GM18907 (cell line): ENCODE results near the gene STK25.
"Not testable (repeated sequence)": the region's sequence is repeated elsewhere in the genome, so short reads cannot be mapped to it uniquely, and the experiment has no call there.

ENCODE experiments used
- ATAC-seq: cut with Tn5 transposase; IDR thresholded peaks from one replicate; pipeline ENCODE4 v1.9.1; 2021; ENCODE audit warnings: mild to moderate bottlenecking, moderate library complexity; ENCODE audit not compliant: unreplicated experiment

STK25 gene

DNA sequence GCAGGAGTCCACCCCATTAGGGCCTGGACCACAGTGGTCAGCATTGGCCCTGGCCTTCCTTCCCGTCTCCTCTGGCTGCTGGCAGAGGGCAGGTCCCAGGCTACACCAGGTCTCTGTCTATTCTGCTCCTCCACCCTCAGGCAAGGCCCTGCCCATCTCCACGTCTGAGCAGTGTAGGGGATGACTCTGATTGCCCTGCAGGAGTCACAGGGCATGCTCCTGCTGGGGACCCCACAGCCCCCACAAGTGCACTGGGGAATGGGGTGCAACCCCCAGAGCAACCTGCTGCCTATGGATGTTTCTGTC, 40.0 kb downstream of the STK25 start:
- no peak for ATAC-seq

DNA sequence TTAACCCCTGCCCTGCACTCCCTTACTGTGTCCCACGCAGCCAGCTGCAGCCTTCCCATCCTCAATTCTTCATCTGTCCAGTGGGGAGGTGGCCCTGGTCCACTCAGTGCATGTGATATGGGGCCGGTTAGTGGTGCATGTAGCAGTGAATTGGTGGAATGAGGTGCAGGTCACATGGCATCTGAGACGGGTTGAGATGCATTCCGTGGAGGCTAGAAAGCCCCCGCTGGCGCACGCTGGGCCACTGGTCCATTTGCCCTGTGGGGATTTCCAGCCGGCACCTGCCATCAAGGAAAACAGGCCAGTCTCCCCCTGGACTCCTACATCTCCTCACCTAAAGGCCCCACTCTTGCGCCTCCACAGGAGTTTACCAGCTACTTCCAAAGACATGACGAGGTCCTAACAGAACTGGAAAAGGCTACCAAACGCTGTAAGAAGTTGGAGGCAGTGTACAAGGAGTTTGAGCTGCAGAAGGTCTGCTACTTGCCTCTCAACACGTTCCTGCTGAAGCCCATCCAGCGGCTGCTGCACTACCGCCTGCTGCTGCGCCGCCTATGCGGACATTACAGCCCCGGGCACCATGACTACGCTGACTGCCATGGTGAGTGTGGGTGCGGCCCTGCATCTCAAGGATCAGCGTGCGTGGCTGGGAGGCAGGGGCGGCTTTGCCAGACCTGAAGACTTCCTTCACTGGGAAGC, 40.5 kb downstream of the STK25 start:
- no peak for ATAC-seq

DNA sequence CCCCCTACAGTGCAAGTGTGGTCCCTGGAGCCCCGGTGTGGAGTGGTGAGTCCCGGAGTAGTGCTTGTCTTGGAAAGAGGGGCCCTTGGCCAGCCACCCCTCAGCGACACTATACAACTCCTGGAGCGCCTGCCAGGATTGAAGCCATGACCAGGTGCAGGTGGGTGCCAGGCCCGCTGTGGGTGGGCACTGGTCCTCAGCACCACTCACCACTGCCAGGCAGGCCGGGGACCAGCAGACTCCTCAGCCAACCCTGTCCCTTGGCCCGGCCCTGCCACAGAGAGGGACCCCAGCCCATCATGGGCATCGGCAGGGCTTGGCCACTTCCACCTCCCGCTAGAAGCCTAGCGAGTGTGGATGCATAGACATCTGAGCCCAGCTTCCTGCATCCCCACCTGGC, 42.2 kb downstream of the STK25 start:
- no peak for ATAC-seq

DNA sequence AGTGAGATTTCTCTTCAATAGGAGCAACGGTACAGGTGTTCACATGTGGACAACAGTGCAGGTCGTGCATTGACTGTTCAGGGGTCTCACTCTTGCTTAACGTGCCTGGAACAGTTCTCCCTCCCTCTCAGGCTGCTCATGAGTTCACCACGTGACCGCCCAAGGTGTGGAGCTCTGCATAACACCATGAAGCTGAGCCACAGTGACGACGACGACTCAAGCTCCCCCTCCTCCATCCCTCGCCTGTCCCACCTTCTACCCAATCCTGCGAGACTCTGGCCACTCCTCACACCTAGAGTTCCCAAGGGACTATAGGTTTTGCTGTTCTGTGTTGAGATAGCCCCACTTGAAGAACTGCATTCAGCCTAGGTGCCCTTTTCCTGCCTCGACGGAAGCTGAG, 42.8 kb downstream of the STK25 start:
- ATAC-seq = no peak

DNA sequence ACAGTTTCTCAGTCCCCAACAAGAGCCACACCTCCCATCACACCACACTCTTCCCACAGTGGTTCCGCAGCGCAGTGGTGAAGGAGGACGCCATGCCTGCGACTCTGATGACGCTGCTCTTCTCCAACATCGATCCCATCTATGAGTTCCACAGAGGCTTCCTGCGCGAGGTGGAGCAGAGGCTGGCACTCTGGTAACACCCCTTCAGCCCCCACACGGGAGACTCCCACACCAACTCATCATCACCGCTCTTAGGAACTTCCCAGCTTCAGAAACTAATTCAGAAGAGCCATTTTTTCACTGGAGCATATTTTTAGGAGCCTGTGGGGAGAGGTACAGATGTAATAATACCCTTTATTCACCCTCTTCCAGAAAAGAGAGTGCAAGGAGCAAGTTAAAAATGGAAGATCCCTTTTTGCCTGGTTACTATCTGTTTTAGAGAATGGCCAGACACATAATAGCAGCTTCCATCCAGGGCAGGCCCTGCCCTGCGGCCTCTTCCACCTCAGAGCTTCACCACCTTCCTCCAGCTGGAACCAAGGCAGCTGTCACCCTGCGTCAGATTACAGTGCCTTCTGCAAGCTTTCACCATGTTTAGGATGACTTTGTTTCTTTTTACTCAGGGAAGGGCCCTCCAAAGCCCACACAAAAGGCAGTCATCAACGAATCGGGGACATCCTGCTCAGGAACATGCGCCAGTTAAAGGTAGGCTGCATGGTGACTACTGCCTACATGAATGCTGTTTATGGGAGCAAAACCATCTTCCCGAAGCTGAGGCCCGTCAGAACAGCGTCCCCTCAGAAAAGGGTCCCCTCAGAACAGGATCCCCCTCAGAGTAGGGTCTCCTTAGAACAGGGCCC, 44.9 kb downstream of the STK25 start:
- no peak for ATAC-seq

DNA sequence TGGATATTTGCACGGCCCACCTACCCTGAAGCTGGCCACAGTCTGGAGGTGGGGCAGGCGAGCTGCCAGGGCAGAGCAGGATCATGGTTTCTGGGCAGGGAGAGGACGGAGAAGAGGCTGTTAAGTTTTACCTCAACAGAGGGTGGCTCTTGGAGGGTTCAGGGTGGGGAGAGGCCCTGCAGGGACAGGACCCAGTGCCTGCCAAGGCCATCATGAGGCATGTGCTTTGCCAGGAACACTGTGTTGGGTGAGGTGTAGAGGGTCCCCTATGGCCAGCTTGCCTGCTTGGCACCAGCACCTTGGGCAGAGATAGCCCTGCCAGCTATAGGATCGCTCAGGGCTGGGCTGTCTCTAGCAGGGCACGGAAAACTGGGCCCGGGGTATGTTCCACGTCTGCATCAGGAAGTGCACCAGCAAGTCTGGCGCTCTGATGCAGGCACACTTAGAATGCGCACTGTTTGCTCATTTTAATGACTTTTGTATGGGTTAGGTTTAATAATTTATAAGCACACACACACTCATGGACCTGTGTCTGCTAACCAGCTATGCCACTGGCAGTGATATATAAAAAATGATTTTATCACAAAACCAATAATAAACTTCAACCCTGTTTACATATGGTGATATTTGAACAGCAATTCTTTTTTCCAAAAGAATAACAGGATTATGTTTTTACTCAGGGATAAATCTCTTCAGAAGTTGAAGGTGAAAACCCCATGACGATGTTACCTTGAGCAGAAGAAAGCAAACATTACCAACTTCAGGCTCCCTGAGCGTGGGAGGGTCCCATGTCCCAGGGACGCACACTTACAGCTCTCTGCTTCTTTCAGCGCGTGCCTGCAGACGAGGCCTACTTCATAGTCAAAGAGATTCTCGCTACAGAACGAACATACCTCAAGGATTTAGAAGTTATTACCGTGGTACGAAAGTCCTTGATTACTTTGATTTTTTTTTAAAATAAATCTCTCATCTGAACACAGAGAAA, 46.4 kb downstream of the STK25 start:
- no peak for ATAC-seq

DNA sequence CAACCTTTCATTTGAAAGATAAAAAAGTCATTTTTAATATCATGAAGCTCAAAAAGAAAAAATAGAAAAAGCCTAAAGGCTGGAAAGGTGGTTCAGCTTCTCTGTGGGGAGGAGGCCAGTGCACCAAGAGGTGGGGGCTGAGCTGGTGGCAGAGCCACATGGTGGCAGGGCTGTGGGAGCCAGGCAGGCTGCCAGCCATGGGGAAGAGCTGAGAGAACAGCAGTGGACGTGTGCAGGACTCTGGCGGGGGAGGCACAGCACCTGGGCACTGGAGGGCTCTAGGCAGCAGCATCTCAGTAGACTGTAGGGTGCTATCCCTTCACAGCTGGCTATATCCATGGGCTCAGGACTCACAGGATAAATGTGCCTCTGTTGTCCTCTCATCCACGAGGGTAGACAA, 47.8 kb downstream of the STK25 start:
- no peak for ATAC-seq

DNA sequence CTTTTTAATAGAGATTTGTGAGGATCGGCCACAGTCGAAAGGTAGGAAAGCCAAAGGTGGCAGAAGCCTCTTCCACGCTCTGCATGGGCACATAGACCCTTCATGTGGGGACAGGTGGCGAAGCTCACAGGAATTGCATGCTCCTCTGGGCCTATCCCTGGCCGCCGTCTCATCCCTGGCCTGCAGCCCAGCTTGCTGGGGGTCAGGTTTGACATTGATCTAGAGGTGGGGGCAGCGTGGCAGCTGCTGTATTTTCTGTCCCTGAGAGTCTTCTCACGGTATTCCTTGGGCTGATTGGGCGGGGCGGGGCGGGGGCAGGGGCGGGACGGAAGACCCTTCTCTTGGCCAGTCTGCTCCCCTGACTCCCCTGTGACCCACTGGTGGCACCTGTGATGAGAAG, 48.9 kb downstream of the STK25 start:
- ATAC-seq = no peak

DNA sequence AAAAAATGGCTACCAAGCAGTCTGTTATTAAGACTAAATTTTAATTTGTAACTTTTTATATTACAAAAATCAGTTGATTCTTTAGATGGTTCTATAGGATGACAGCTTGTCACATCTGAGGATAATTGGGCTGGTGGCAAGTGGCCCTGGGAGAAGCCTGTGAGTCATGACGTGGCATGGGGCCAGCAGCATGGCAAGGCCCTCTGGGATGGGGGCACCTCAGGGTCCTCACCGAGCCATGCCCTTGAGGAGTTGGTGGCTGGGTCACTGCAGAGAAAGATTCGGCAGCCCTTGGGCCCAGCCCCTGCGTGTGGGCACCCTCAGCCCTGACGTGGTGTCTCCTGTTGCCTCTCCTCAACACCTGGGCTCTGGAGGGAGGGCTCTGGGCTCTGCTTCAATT, 49.7 kb downstream of the STK25 start:
- no peak for ATAC-seq

DNA sequence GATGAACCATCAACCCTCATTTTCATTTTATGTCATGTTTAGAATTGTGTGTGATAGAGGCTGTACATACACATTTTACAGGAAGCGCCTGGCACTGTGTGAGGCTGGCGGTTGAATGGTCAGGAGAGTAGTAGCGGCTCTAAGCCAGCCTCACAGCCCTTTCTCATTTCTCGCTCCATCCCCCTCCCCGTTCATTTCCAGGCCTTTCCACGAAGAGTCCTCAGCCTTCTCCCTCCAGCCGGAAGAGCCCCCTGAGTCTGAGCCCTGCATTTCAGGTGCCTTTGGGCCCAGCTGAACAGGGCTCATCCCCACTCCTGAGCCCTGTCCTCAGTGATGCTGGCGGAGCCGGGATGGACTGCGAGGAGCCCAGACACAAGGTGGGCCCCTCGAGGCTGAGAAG, 51.8 kb downstream of the STK25 start:
- no peak for ATAC-seq

DNA sequence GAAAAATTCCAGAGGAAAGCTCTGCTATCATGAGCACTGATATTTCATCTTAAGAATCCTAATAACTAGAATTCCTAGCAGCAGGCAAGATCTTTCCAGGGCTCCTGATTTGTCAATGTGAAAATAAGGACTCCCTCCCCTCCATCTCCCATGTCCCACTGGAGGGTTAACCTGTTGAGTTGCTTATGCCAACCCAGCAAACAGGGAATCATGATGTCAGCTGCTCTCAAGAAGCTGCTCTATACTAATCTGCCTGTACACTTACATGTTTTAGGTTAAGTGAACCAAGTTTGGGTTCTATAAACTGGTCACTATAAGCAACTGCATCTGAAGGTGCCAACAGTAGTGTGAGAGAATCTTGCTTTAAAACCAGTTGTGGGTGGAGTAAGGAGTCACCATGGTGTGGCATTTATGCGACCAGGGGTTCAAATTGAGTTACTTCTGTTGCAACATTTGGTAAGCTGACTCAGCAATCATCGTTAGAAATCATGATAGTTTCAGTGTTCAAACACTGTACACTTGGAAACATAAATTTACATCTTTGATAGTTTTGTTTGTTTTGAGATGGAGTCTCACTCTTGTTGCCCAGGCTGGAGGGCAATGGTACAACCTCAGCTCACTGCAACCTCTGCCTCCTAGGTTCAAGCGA, 53.4 kb downstream of the STK25 start:
- no peak for ATAC-seq

DNA sequence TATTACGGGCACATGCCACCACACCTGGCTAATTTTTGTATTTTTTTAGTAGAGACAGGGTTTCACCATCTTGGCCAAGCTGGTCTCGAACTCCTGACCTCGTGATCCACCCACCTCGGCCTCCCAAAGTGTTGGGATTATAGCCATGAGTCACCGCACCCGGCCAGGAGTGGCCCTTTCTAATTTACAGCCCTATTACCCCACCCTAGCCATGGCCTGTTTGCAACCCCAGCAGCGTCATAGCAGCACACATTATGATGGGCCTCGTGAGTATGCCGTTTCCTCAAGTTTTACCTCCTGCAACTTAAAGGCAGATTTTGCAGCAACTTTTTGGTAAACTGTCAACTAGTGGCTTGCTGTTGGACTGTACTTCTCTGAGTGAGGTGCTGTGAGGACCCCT, 54.5 kb downstream of the STK25 start:
- ATAC-seq = not testable (repeated sequence)

DNA sequence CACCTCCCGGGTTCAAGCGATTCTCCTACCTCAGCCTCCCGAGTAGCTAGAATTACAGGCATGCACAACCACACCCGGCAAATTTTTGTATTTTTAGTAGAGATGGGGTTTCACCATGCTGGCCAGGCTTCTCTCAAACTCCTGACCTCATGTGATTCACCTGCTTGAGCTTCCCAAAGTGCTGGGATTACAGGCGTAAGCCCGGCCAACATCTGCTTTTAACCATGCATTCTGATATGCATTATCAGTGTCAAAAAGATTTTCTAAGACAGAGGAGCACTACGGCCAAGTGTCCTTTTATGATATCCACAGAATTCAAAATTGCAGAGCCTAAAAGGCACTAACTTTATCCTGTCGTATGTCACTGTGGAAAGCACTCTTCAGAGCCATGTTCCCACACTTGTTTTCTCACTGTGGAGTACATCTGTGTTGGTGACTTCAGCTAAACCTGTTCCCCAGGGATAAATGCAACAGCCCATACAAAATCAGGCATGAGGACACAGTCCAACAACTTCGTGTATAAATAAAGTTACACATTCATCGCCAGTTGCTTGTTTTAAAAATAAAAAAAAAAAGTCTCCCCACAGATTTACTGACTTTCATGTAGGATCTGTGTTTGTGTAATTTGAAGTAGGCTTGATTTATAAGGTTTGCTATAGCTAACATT, 56.4 kb downstream of the STK25 start:
- ATAC-seq = no peak

DNA sequence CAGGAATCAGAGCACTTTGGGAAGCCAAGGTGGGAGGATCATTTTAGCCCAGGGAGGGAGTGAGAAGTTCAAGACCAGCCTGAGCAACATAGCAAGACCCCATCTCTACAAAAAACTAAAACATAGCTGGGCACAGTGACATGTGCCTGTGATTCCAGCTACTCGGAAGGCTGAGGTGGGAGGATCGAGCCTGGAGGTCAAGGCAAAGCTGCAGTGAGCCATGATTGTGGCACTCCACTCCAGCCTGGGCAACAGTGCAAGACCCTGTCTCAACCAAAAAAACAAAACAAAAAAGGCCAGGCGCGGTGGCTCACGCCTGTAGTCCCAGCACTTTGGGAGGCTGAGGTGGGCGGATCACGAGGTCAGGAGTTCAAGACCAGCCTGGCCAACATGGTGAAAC, 58.3 kb downstream of the STK25 start:
- not testable (repeated sequence) for ATAC-seq

DNA sequence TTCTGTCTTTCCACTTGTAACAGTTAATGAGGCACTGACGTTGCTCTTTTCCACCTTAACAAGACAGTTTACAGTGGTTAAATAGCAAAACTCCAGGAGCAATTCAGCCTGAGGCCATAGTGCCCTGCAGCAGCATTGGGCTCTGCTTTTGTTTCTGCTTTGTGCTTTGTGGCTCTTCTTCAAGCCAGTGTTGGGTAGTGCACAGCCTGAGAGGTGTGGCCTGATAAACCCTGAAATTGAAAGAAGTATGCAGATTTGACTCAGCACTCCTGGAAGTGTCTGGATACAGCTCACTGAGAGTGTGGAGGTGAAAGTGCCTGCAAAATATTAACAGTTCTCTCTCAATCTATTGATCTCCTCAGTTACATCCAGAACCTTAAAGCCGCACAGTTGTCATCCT, 63.0 kb downstream of the STK25 start:
- ATAC-seq = no peak

DNA sequence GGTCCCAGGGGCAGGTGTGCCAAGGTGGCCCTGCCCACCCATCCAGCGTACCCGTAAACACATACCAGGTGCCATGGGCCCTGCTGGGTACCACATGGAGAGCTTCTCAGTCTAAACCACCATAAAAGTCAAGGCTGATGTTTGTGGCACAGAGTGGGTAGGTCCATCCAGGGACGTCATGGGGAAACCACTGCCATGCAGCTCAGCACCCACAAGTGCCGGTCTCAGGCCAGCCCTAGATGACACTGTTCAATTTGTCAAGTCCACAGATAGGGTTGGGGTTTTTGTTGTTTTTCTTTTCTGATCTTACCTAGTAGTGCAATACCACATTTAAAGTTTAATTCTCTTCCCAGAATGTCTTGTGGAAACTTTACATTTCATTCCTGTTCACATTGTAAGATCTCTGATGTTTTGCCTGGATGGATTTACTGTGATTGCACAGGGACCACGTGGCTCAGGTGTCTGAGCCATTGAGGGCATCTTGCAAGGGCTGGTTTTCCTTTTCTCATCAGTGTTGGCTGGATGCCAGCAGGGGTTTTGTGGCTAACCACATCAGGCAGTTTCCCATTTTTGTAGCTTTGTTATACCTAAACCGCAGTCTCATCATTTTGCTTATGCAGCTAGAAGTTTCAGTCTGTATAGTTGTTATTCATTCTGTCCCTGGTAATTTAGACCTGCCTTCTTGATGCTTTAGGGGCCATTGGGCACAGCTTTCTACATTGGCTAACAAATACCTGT, 64.7 kb downstream of the STK25 start:
- no peak for ATAC-seq
